Lower leg skin (tissue), 4 donors: ENCODE data around the gene NPIPB8. TPM values are rescaled to one million over a fixed set of nuclear protein-coding genes. Genes with fewer than 3 reads are reported as not detected.
"Not testable (repeated sequence)": the region's sequence is repeated elsewhere in the genome, so short reads cannot be mapped to it uniquely, and the experiment has no call there.

ENCODE experiments used
- DNase-seq, 2 donors: peaks; one replicate each; pipeline ENCODE4 v3.0.0-alpha.2; 2019; ENCODE audit warnings: low spot score in 2 of 2
- H3K4me3 ChIP-seq: fragments of 200-600 bp; sonication (generic); 2 replicates; pipeline ENCODE4 v1.5.1; 2017; ENCODE audit warnings: mild to moderate bottlenecking, low read depth; ENCODE audit not compliant: poor library complexity, severe bottlenecking
- WGBS, 2 donors: methylation state at CpG; one replicate each; pipeline ENCODE4 v1.1.5; 2018; 5-methylcytosine and 5-hydroxymethylcytosine counted together
- intact Hi-C: fragments of 100-400 bp; cut with DNase I; formaldehyde crosslinking; loops from one replicate; pipeline ENCODE4 v1.15.0; 2023; ENCODE audit warnings: low total_unique reads
- total RNA-seq, 4 donors: library from RNA; depleted of rRNA; stranded (reverse); fragments of >200 nt; gene quantifications; one replicate each; pipeline ENCODE4 v1.1.0, GENCODE V29; 2016

NPIPB8 gene
- total RNA-seq, 4 donors from 2014 or later, result not detected

GRCh38 chr16:28666264-28666663, 28.4 kb downstream of the NPIPB8 start:
- WGBS, 2 donors, result 87 to 90% methylated on average over 11 to 14 of the region's 25 CpGs
- intact Hi-C loops, DNase-seq, H3K4me3 ChIP-seq: not testable (repeated sequence)

GRCh38 chr16:28667480-28667879, 29.6 kb downstream of the NPIPB8 start:
- H3K4me3 ChIP-seq, intact Hi-C loops, DNase-seq: not testable (repeated sequence)
- WGBS, 2 donors, result no CpG with 5 or more reads among the region's 7 CpGs

- intact Hi-C loops, H3K4me3 ChIP-seq, DNase-seq: not testable (repeated sequence)
- WGBS, 2 donors, result no CpG with 5 or more reads among the region's 4 CpGs
These were observed 30.3 kb downstream of the NPIPB8 start for GRCh38 chr16:28668199-28668598.

- DNase-seq, H3K4me3 ChIP-seq, intact Hi-C loops: not testable (repeated sequence)
- WGBS, 2 donors, result 20% methylated on average over 1 of the region's 10 CpGs; no CpG with 5 or more reads in 1 of the 2 donors
These were observed 50.6 kb downstream of the NPIPB8 start for GRCh38 chr16:28688327-28688952.

GRCh38 chr16:28689425-28689824, 51.6 kb downstream of the NPIPB8 start:
- intact Hi-C loops, DNase-seq, H3K4me3 ChIP-seq: not testable (repeated sequence)
- no CpG with 5 or more reads among the region's 13 CpGs for WGBS, 2 donors

GRCh38 chr16:28691722-28692121, 53.9 kb downstream of the NPIPB8 start:
- DNase-seq, intact Hi-C loops, H3K4me3 ChIP-seq: not testable (repeated sequence)
- WGBS, 2 donors, result 69 to 86% methylated on average over 3 of the region's 4 CpGs

GRCh38 chr16:28693257-28693950, 55.5 kb downstream of the NPIPB8 start:
- WGBS, 2 donors, result no CpG with 5 or more reads among the region's 11 CpGs
- DNase-seq, intact Hi-C loops, H3K4me3 ChIP-seq: not testable (repeated sequence)

- WGBS, 2 donors, result 70% methylated on average over 2 of the region's 9 CpGs; no CpG with 5 or more reads in 1 of the 2 donors
- H3K4me3 ChIP-seq, DNase-seq, intact Hi-C loops: not testable (repeated sequence)
These were observed 61.9 kb downstream of the NPIPB8 start for GRCh38 chr16:28699792-28700191.

GRCh38 chr16:28700349-28700748, 62.5 kb downstream of the NPIPB8 start:
- WGBS, 2 donors, result 93% methylated on average over 3 of the region's 19 CpGs; no CpG with 5 or more reads in 1 of the 2 donors
- DNase-seq, intact Hi-C loops, H3K4me3 ChIP-seq: not testable (repeated sequence)

GRCh38 chr16:28701384-28701783, 63.5 kb downstream of the NPIPB8 start:
- H3K4me3 ChIP-seq, intact Hi-C loops, DNase-seq: not testable (repeated sequence)
- WGBS, 2 donors, result no CpG with 5 or more reads among the region's 8 CpGs

- H3K4me3 ChIP-seq, DNase-seq, intact Hi-C loops: not testable (repeated sequence)
- WGBS, 2 donors, result no CpG with 5 or more reads among the region's 7 CpGs
These were observed 66.4 kb downstream of the NPIPB8 start for GRCh38 chr16:28704246-28704645.

Other genes with a start within 250 kb of the NPIPB8 start
- 100 to 1,000 TPM; 141 to 285 (median 156) TPM for gene EIF3CL, start 234.2 kb upstream of the NPIPB8 start, total RNA-seq
- gene NPIPB7, start 165.7 kb upstream of the NPIPB8 start, total RNA-seq, result under 1 TPM in 1 of 4 donors, not detected in 3; 0.22 TPM
- gene CLN3, start 146.0 kb upstream of the NPIPB8 start, total RNA-seq, result 10 to 100 TPM; 32.2 to 52.7 (median 43.6) TPM
- gene APOBR, start 143.4 kb upstream of the NPIPB8 start, total RNA-seq, result 1 to 10 TPM in 3 of 4 donors, under 1 TPM in 1; 0.88 to 2.0 (median 1.6) TPM
- gene IL27, start 131.2 kb upstream of the NPIPB8 start, total RNA-seq, result not detected
- 100 to 1,000 TPM in 2 of 4 donors, 10 to 100 TPM in 2; 52.4 to 275 (median 140) TPM for gene NUPR1, start 99.1 kb upstream of the NPIPB8 start, total RNA-seq
- gene SGF29, start 84.1 kb upstream of the NPIPB8 start, total RNA-seq, result 10 to 100 TPM; 16.7 to 29.9 (median 26.8) TPM
- gene SULT1A2, start 41.0 kb upstream of the NPIPB8 start, total RNA-seq, result not detected
- 1 to 10 TPM; 2.4 to 7.4 (median 3.1) TPM for gene SULT1A1, start 28.0 kb upstream of the NPIPB8 start, total RNA-seq
- 100 to 1,000 TPM; 188 to 390 (median 282) TPM for gene EIF3C, start 73.4 kb downstream of the NPIPB8 start, total RNA-seq
- gene NPIPB9, start 113.7 kb downstream of the NPIPB8 start, total RNA-seq, result 1 to 10 TPM in 3 of 4 donors, under 1 TPM in 1; 0.93 to 4.6 (median 2.8) TPM
- 100 to 1,000 TPM in 1 of 4 donors, 10 to 100 TPM in 3; 54.8 to 152 (median 66.5) TPM for gene ATXN2L, start 184.9 kb downstream of the NPIPB8 start, total RNA-seq
- 100 to 1,000 TPM; 103 to 121 (median 110) TPM for gene TUFM, start 208.3 kb downstream of the NPIPB8 start, total RNA-seq
- 10 to 100 TPM; 21.7 to 40.0 (median 30.6) TPM for gene SH2B1, start 225.8 kb downstream of the NPIPB8 start, total RNA-seq
- under 1 TPM; 0.07 to 0.46 (median 0.21) TPM for gene ATP2A1, start 240.4 kb downstream of the NPIPB8 start, total RNA-seq